GM20431 (cell line): ENCODE results near the gene FAM131C.

ENCODE experiments used
- in situ Hi-C: fragments of 300-500 bp; cut with MseI, MboI; formaldehyde crosslinking; loops from one replicate; pipeline ENCODE4 v1.15.0; 2020; ENCODE audit warnings: low sequenced_read_pairs; ENCODE audit not compliant: unreplicated experiment

FAM131C gene, protein sequence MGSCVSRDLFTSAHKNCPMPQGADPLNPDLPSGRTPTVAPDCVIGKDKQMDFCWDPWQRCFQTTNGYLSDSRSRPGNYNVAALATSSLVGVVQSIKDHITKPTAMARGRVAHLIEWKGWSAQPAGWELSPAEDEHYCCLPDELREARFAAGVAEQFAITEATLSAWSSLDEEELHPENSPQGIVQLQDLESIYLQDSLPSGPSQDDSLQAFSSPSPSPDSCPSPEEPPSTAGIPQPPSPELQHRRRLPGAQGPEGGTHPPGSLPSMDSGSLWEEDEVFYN

GRCh38 chr1:16073490-16074119 lies at the start of gene FAM131C:
FAM131C (minus strand) TSS chr1:16073651; CDS start chr1:16073442, 209 bp downstream.
- in situ Hi-C loops = no loop called here

GRCh38 chr1:16122916-16123315 lies 49.5 kb upstream of the FAM131C start:
- in situ Hi-C loops = no loop called here

- in situ Hi-C loops = no loop called here
Measured at GRCh38 chr1:16122350-16122881, 49.0 kb upstream of the FAM131C start.

DNA sequence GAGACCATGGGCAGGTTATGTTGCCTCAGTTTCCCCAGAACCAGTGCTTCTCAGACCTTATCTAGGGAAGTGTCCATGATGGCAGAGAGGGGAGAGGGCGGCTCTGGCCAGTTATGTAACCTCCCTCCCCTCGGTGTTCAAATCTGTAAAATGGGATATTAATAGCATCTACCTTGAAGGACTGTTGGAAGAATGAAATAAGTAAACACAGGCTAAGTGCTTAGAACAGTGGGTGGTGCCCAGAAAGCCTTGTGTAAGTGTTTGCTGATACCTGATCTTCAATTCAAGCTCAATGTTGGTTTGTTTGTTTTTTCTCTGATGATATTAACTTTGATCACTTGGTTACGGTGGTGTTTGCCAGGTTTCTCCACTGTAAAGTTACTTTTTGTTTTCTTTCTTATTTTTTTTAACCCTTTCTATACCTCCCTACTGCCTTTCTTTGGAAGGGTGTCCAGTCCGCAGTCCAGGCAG lies 47.5 kb upstream of the FAM131C start:
- in situ Hi-C loops = no loop called here

DNA sequence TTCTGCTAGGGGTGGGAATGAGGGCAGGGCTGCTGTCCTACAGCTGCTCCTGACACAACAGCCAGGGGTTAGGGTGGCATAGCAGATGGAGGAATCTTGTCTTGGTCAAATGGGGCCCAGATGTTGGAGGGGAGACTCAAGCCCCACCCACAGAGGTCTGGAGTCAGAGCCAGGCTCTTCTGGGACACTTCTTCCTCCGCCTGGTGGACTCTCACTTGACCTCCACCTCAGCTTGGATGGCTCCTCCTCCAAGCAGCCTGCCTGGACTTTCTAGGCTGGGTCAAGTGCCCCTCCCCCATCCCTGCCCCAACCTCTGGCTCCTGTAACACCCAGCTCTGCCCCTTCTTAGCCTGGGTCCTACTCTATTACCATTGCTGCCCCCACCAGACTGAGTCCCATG lies 47.0 kb upstream of the FAM131C start:
- in situ Hi-C loops = no loop called here

- in situ Hi-C loops = no loop called here
Measured at GRCh38 chr1:16119926-16120325, 46.5 kb upstream of the FAM131C start.

DNA sequence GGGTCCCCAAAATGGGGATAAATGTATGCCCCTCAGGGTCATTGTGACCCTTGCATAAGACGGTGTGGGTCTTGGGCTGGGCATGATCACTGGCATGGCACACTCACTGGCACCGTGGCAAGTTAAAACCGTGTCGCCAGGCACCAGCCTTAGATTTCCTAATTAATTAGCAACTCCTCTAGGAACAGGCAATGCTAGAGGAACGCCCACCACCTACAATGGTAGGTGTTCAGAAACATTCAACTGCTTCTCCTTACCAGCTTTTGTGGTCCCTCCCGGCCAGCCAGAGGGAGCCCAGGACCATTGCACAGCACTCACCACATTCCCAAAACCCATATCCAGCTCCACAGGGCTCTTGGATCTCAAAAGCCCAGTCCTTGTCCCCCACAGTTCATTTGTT lies 46.1 kb upstream of the FAM131C start:
- in situ Hi-C loops = no loop called here

- in situ Hi-C loops = no loop called here
Measured at GRCh38 chr1:16118706-16119105, 45.3 kb upstream of the FAM131C start.

DNA sequence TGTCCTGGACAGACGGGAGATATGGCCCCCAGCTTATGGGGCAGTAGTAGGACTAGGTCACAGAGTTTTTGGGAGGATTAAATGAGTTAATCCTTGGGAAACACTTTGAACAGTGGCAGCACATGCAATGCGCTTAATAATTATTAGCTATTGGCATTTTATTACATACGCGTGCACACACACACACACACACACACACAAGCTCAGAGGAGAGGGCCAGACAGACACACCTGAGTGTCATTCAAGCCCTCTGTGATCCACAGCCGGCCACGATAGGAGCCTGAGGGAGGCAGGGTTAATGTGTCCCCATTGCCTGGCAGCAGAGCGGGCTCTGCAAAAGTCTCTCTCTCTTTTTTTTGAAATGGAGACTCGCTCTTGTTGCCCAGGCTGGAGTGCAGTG lies 44.5 kb upstream of the FAM131C start:
- in situ Hi-C loops = no loop called here

DNA sequence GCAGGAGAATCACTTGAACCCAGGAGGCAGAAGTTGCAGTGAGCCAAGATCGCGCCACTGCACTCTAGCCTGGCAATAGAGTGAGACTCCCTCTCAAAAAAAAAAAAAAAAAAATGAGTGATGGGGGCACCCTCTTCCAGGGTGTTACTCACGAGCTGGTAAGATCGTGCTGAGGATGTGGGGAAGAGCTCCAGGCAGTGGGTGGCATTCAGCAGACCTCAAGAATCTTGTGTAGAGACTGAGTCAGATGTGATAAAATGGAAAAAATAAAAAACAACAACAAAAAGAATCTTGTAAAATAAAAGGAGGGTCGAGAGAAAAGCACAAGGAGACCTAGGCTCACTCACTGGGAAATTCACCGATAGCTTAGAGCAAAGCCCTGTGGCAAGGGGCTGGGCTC lies 43.9 kb upstream of the FAM131C start:
- in situ Hi-C loops = no loop called here

DNA sequence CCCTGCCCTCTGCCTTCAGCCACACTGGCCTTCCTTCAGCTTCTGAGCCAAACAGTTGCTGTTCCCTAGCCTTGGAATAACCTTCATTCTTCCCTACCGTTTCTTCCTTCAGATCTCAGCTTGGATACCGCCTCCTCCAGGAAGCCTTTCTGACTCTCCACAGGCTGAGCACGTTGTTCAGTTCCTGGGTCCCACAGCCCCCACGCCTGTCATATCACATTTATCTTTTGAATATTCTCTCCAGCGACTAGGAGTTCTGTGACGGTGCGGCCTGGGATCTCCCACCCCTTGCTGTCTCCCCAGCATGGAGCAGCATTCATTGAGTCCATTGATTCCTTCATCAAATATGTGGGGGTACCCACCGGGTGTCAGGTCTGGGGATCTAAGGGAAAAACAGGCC lies 43.2 kb upstream of the FAM131C start:
- in situ Hi-C loops = no loop called here

- in situ Hi-C loops = no loop called here
Measured at GRCh38 chr1:16116002-16116401, 42.6 kb upstream of the FAM131C start.

DNA sequence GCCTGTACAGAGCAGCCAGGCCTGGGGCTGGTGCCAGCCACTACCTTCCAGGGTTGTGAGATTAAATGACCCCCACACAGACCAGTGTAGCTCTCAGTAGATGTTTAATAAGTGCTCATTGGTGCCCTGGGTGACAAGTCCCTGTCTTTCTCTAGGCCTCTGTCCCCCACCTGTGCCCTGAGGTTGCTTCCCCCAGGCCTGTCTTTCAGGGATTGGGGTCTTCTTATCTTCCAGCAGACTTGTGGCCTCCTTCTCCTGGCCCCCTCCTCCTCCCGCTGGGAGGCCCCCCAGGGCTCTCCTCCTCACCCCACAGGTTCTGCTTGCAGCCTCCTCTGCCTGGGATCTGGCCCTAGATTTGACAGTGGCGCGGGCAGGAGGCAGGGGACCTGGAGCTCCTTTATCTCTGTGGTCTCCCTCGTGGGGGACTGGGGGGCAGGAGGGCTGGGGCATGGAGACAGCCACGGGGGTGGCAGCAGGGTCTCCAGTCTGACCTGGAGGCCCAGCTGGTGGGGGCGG lies 42.1 kb upstream of the FAM131C start:
- in situ Hi-C loops = no loop called here

DNA sequence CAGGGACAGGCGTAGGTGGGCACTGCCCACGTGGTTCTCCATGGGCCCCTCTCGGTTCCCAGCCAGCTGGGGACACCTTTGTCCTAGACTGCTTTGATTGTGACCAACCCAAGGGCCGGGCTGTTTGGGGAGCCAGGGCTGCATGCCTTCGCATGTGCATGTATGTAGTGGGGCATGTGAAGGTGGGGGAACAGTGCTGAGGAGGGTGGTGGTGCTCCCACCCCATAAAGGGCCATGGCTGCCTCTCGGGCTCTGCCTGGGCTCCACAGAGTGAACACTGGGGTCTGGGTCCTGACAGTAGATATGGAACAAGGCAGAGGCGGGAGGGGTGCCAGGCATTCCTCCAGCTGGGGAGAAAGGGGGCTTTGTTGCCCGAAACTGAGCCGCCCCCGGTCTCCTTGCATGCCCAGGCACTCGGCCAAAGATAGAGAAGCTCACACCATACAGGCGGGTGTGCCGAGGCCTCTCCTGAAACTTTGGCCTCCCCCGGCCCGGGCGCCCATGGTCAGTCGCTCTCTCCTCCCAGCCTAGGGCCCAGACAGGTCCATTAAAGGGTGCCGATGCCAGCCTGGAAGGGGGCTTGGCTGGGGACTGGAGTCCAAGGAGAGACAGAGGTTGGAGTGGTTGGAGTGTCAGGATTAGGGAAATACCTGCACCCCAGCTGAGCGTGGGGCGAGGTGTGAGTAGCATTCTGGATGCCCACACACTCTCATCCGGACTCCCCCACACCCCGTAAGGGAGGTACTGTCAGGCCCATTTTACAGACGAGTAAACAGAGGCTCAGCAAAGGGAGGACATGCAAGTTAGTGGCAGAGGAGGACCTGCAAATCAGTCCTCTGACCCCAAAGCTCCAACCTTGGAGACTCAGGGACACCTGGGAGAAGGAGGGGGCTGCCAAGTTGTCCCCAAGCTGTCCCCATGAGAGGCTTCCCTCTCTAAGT lies 41.3 kb upstream of the FAM131C start:
- in situ Hi-C loops = no loop called here

DNA sequence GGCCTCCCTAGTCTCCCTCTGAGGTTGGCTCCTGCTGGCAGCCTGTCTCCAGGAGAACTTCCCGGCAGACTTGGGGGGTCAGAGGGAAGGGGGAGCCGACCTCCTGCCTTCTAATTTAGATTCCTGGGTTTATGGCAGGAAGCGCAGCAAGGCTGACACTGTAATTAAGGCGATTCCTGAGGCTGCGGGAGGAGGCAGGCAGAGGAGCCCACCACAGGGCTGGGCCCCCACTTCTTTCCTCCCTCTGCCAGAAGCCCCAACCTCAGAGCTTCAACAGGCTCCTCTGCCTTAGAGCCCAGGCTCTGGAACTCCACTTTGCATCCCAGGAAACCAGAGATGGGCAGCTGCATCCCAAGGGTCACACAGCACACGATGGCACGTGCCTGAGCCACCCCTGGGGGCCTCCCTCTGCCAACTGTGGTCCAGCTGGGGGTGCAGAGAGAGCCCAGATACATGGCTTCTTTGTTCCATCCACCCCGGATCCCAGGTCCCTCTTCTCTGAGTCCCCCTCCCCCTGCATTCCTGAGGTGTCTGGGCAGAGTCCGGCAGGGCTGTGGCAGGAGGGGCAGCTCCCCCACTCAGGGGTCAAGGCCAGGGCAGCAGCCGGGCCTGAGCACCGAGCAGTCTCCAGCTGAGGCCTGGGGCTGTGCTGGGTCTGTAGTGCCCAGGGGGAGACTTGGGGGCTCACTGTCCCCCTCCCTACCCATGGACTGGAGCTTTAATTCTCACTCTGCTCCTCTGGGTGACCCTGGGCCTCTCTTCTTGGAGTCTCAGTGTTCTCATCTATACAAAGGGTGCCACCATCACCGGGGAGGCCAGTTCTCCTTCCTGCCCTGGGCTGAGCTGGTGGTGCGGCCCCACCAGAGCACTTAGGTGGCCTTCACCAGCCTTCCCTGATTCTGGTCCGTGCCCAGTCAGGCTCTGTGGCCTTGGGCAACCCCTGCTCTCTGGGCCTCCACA lies 39.4 kb upstream of the FAM131C start:
- in situ Hi-C loops = no loop called here

DNA sequence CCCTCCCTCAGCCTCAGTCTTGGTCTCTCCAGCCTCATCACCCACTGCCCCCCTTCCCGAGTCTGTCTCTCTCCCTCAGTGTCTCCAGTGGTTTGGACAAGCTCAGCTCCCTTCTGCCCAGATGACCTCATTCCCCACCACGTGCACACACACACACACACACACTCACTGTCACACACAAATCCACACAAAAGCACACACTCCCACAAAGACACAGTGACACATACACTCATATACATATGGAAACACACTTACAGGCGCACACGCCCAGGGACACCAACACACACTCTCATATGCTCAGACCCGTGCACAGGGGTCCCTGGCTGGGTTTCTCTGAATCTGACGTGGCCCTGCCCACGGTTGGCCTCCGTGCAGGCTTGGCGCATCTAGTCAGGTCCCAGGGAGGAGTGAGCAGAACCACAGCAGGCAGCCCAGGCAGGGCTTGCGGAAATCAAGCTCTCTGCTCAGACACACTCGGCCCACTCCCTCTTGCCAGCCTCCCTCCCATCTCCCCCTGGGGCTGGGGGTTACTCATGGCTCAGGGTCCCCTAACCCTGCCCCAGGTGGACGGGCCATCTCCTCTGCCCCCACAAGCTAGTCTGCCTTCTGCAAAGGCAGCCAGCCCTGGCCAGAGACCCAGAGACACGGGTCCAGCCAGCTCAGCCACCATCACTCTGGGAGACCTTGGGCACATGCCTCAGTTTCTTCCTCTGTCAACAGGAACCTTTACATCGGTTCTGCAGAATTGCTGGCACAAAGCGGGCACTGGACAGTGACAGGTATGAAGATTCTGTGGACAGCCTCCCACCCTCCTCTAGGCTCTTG lies 38.5 kb upstream of the FAM131C start:
- in situ Hi-C loops = no loop called here

DNA sequence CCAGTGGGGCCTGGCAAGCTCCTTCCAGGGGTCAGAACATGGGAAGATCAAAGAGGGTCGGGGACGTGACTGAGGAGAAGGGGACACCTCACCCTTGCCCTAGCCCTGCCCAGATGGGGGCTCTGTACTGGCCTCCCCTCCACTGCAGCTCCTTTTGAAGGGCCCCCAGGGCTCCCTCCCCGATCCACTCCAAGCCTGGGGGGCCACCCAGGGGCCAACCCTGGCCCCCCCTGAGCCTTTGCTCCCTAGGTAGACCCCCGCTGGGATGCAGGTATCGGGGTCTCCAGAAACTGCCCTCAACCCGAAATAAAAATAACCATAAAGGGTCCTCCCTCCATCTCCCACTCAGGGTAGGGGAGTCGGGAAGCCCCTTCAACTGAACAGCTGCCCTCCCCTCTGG lies 37.4 kb upstream of the FAM131C start:
- in situ Hi-C loops = no loop called here

DNA sequence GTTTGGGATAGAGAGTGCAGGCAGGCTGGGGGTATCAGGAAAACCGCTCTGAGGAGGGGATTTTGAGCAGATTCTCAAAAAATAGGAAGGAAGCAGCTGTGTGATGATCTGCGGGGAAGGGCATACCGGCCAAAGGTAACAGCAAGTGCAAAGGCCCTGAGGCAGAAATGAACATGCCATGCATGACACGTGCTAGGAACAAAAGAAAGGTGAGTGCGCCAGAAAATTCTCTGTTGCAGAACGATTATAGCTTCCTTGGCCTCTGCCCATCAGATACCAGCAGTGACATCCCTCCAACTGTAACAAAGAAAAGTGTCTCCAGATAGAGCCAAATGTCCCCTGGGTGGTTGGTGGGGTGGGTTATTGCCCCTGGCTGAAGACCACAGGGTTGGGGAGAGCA lies 37.0 kb upstream of the FAM131C start:
- in situ Hi-C loops = no loop called here
